NCI-H526 (cell line): ENCODE results near the gene SSTR3.

ENCODE experiments used
- DNase-seq, 2 experiments: peaks; one replicate each; lab custom pipeline; 2025; lab: John Stamatoyannopoulos, UW

The SSTR3 gene

DNA sequence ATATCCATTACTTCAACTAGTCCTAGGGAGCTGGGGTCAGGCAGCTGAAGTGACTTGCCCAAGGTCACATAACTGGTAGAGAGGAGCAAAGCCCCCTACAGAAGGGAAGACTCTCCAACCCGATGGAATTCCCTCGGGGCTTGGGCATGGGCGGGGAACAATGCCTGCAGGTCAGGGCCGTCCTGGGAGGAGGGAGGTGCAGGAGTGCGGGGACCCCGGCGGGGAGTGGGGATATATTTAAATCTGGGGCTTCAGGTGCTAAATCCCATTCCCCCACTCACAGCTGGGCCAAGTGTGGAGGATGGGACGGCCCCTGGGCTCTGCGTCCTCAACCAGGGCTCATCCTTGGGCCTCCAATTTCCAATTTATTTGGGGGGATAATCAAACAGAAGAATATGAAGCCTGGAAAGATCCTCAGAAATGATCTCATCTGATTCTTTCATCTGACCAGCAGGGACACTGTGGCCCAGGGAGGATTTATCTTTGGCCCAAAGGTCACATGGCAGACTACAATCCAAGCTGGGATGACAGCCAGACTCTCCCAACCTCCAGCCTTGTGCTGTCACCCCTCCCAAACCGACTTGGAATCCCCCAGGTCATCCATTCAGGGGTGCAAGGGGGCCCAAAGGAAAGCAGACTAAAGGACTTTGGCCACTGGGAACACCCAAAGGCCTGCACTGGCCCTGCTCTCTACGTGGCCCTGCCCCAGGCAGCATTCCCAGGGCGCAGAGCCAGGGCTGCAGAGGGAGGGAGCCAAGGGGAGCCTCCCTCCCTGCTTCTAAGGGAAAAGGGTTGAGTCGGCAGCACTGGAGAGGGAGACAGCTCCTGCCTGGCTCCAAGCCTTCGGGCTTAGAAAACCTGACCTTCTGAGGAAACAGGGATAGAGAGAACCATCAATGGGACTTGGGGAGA lies 15.5 kb downstream of the SSTR3 start:
- DNase-seq: no peak

DNA sequence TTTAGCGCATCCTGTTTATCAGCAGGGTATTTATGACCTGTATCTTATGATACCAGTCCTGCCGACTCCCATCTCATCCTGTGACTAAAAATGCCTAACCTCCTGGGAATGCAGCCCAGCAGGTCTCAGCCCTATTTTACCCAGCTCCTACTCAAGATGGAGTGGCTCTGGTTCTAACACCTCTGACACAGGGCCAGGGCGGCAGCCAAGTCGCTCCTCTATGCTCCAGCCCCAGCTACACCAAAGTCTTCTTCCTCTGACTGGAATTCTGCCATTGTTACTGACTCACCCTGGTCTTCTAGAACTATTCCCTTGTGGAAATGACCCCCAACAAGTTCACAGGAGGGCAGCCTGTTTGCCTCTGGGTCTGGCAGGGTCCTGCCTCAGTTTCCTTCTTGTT lies 16.4 kb downstream of the SSTR3 start:
- no peak for DNase-seq

DNA sequence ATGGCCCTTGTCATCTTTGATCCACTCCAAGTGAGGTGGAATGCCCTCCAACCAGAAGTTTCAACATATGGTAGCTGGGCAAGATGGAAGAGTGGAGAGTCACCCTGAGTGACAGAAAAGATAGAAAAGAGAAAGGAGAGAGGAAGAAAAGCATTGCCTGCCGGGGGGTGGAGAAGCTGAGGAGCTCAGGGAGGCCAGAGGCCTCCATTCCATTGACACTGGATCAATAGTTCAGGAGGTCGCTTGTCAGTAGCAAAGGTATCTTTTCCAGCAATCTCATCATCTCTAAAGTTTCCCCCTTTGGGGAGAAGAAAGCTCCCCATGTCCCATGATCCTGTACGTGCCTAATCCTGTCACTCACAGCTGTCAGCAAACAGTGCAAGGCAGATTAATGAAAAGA lies 17.5 kb downstream of the SSTR3 start:
- no peak for DNase-seq

DNA sequence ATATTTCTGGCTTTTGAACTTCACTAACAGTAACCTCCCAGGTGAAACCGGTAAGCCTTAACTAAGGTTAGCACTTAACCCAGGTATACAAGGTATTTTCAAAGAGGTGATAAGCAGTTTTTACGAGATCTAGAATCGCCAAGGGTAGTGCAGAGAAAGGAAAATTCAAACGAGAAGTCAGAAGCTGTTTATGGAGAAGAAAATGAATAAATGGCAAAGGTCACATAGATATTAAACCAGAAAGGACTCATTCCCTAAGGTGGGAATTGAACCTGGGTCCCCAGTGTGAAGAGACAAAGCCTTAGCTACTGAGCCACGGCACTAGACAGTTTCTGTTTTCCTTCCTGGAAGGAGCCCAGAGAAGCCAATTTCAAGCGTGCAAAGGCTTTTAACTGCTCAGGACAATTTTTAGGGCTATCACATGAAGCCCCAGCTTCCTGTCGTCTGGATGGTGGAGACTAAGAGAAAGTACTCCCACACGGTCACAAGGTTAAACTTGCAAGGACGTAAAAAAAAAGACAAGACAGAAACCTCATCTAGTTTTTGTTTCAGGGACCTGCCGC lies 18.6 kb downstream of the SSTR3 start:
- no peak for DNase-seq

DNA sequence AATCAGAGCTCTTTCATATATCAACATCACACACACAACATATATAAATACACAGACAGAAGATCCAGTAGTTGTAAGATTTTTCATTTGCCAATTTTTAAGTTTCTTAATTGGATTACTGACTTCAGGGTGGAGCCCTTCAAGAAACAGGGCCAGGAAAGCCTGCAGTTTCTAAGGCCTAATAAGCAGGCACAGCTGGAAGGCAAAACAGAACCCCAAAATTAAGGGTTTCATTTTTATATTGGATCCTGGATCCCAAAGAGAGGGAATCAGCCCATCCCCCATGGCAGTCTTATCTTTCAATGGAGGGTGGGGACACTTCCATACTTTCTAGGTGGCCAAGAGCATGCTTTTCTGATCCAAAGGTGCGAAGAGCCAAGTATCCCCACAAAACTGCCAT lies 19.5 kb downstream of the SSTR3 start:
- DNase-seq: no peak

DNA sequence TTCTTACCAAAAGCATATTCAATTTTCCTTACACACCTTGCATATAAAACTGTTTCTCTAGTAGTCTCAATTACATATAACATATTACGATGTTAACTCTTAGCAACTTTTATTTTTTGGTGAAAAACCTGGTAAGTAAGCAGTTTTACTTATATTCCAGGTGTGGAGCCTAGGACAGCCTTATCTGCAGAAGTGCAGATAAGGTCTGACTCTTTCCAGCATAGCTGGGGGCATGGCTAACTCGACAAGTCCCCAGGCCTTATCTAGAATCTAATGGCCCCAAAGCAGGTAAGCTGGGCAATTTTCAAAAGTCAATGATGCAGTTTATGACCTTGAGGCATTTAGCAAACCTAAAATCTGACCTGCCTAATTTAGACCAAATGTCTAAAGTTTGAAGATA lies 20.1 kb downstream of the SSTR3 start:
- DNase-seq: no peak

DNA sequence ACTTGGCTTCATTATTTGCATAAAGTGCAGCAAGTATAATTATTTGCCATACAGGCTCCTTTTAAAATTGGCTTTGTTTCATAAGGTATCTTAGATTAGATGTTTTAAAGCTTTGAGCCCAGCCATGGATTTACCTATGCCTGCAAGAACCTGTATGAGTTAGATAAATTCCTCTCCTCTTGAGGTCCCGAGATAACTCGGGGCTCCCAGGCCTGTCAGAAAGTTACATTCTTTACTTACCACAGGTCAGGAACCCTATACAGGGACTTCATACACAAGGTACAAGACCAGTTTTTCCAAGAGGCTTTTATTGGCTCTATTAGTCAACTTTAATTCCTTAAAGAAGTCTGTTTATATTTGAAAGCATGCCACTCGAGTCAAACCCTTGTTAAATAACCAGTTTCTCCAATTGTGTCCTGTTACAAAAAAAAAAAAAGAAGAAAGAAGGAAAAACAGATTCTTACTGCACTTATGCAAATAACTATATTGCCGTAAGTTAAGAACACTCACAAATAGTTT lies 22.0 kb downstream of the SSTR3 start:
- no peak for DNase-seq

DNA sequence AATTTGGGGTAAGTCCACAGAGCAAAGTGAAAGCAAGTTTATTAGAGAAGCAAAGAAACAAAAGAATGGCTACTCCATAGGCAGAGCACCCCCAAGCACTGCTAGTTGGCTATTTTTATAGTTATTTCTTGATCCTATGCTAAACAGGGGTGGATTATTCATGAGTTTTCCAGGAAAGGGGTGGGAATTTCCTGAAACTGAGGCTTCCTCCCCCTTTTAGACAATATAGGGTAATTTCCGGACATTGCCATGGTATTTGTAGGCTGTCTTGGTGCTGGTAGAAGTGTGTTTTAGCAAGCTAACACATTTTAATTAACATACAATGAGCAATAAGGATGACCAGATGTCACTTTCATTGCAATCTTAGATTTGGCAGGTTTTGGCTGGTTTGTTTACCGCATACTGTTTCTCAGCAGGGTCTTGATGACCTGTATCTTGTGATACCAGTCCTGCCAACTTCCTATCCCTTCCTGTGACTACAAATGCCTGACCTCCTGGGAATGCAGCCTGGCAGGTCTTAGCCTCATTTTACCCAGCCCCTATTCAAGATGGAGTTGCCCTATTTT lies 23.3 kb downstream of the SSTR3 start:
- no peak for DNase-seq

DNA sequence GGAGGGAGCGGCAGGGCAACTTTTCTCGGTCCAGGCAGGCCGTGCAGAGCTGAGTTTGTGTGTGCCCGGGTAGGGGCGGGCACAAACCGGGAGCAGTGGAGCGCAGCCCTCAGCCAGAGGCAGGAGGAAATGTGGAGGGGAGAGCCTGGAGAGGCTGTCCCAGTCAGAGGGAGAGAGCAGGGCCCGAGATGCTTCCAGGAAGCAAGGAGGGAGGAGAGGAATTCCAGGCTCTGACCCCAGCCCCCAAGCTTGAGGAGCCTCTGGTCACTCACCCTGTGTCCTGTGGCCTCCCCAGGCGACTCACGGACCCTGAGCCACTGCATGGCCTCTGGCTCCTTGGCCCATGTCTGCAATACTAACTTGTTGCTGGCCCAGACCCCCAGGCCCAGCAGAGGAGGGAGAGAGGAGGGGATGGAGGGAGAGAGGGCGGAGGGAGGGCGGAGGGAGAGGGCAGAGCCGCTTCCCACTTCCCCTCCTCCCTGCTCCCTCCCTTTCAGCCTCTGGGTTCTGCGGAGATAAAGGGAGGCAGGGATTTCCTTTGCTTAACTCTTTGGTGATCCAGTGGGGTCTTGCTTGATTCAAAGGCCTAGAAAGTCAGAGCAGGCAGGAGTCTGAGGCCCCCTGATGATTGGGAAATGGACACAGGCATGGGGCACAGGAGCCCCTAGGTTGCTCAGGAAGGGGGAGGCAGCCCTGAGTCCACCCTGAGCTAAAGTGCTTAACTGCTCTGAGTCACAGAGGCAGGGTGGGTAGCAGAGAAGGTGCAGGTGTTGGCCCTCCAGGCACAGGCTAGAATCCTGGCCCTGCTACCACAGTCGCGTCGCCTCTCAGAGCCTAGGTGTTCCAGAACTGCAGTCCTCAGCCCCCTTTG lies 24.2 kb downstream of the SSTR3 start, which contains the start of gene C1QTNF6:
Gene C1QTNF6, minus strand, starts transcription at position 357 of the 871 bp plus-strand sequence. Its CDS starts 34 bp downstream, at position 323.
- DNase-seq: peak in 1 of 2 experiments; percentile 58

DNA sequence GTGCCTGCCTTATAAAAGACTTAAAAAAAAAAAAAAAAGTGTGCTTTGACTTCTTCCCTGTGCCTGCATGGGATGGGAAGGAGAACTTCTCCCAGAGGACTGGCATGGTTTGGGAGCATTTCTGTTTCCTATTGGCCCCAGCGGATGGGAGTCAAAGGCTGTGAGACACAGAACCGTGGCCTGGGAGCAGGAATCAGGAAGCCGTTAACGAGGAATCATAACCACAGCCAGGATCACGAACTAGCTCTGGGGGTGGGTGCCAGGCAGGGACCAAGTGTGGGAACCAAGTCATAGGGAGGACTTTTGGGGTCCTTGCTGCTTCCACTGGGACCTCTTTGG lies 24.8 kb downstream of the SSTR3 start:
- DNase-seq: peak in 1 of 2 experiments; percentile 58

DNA sequence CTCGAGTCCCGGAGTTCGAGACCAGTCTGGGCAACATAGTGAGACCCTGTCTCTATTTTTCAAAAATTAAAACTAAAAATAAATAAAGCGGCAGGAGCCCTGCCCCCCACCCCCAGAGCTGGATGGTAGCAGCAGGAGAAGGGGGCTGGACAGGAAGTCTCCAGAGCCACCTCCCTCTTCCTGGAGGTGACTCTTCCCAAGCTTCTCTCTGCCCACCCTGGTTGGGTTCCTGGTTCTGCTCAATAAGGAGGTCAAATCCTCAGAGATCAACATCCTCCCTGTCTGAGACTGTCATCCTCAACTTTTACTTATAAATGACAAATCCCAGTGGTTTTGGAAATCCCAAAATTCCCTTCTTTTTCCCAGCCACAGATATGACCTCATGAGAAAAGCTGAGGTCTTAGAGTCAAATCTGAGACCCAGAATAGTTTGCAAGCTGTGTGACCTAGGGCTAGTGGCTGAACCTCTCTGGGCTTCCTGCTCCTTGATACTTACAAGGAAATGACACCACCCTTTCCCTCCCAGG lies 25.2 kb downstream of the SSTR3 start:
- DNase-seq: no peak

DNA sequence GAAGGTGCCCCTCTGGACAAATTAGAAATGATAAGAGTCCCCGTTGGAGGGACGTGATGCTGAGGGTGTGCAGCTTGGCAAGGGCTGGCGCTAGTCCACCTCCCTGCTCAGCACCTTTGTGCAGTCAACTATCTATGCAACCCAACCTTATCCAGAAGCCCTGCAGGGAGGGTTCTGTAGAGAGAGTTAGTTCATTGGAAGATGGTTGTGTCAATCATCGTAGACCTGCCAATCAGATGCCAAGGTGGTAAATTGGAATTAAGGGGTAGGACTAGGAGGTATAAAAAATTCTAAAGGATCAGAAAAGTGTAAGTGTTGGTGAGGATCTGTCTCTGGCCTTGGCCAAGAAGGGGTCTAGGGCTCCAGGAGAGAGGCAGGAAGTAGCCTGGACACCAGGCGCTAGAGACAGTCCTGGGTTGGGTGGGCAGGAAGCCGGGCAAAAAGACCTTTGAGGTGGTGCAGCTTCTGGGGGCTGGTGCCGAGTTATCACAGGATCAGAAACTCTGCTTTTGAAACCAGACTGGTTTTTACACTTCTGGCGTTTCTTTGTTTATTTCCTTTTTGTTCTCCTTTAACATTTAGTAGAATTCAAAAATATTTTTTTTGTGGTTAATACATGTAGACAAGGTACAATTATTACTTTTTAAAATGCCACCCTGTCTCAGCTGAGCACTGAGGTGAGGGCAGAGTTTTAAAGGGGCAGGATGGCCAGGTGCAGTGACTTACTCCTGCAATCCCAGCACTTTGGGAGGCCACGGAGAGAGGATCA lies 25.9 kb downstream of the SSTR3 start:
- peak; percentile 35 to 44 for DNase-seq

DNA sequence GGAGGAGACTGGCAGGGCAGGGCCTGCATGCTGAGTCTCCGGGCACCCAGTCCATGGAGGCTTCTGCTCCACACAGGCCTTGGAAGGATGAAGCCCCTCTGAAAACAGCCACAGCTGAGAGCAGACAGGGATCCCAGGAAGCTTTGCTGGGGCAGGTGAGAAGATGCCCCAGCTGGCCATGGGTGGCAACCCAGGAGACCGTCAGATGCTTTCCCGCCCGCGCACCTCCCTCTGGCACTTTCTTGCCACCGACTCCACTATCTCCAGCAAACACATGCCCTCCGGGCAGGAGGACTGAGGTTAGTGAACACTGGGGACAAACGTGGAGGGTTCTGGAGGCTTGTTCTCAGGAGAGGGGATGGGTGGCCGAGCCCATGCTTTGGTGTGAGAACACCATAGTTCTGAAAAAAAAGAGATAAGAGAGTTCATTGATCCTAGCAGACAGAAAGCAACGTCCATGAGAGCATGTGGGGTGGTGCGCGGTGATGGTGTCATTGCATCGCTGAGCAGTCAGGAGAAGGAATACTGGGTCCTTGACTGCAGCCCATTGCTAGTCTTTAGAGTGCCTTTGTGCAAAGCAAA lies 26.5 kb downstream of the SSTR3 start:
- no peak for DNase-seq

DNA sequence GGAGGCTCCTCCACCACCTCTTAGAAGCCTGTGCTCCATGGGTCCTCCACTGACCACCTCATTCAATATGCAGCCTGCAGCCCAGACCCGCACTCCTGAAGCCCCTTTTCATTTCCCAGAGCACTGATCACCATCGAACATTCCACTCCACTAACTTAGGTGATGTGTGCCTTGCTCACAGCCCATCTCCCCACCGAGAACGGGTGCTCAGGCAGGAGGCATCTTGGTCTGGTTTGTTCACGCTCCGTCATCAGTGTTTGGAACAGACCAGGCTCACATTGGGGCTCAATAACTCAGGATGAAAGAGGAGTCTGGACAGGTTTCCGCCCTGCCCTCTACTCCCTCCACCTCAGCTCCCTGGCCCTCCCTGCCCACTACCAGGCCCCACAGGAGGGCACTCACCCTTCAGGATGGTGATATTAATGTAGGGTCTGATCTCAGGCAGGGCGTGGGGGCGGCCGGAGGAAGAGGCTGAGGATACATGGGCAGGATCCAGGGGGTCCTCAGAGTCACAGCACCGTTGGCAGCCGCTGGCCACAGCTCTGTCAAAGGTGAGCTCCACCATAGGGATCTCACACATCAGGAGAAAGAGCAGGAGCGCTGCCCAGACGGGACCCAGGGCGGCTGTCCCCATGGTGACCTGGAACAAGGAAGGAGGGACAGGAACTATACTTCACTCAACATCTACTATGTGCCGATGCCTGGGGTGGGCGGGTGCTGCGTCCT lies 27.3 kb downstream of the SSTR3 start:
- no peak for DNase-seq

DNA sequence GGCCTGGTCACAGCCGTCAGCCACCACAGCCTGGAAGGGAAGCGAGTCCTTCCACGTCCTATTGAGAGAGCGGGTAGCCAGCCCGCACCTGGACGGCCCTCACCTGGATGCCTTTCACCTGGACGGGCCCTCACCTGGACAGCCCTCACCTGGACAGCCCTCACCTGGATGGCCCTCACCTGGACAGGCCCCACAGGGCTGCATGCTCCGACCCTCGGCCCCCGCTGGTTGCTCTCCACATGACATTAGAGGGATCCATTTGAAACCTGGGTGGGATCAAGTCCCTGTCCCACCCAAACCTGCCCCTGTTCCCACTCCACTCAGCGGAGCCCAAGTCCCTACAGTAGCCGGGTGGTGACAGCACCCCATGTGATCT lies 27.9 kb downstream of the SSTR3 start:
- DNase-seq: no peak

DNA sequence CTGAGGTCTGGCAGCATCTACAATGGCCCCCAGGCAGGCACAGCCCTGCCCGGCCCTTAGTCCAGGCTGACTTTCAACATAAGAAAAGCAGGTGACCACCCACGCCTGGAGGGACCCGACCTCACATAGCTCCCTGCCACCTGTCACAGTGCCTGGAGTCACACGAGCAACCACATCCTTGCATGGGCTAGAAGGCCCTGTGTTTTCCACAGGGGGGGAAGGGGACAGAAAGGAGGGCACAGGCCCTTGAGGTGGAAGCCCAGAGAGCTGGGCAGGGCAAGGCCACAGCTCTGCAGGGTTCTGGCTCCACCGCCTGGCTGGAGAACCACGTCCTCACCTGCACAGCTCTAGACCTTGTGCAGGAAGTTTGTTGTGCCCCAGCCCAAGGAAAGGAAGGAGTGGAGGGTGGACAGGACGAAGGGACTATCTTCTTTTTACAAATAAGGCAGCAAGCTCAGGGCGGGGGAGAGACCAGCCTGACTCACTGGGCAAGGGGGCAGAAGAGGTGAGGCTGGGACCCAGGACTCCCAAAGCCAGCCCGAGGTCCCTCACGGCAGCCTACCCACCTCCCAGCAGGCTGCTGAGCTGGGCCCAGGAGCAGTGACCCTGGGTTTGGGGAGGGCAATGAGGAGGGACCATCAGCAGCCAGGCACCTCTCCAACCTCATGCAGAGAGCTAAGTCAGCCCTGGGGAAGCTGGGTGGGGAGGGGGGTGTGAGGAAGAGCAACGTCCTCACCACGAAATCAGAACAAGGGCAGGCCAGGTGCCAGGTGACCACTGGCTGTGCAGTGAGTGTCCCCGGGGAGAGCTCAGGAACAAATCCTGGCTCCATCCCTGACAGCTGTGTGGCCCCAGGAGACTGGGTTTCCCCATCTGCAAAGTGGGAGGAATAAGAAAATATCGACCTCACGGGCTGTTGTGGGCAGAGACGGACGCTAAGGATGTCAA lies 28.6 kb downstream of the SSTR3 start:
- DNase-seq: no peak

DNA sequence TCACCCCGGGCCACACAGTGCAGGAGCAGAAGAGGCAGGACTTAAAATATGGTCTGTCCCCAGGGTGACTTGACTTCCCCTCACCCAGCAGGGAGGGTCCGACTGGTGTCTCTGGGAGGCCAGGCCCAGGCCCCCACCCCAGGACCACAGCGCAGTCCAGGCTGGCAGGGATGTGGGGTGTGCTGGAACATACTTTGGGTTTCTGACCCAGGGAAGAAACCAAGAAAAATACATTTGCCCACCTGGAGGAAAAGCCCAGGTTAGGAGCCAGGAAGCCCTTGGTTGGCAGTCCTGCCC lies 29.4 kb downstream of the SSTR3 start:
- DNase-seq: no peak

DNA sequence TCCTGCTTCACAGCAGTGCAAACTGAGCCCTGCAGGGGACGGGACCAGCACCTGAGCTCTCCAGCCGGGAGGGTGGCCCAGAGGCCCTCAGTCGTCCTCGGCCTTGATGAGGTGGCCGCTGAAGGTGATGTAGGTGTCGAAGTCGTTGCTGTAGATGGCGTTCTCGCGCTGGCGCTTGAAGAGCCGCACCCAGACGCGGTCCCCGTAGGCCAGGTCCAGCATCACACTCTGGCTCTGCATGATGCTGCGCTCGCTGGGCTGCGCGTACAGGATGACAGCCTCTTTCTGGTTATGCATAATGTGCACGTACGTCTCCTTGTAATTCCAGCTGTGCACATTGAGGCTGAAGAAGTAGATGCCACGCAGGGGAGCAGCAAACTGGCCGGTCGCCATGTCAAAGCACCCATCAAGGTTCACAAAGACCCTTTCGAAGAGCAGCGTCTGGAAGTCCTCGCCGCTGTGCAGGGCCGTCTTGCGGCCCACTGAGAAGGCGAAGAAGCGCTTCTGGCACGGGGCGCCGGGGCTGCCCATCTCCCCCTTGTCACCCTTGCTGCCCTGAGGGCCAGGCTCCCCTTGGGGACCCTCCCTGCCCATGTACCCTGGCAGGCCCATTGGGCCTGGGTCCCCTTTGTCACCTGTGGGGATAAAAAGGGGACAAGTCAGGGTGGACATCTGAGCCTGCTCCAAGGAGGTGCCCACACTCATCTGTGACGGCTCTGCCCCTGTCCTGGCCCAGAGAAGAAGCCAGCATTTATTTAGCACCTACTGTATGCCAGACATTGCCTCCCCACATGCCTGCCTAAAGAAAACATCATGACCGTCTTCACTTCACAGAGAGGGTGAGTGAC lies 30.0 kb downstream of the SSTR3 start:
- no peak for DNase-seq
